HepG2 (cell line): ENCODE measurements around the gene GLIS2. TPM values are rescaled to one million over a fixed set of nuclear protein-coding genes. Genes with fewer than 3 reads are reported as not detected.
A peak's percentile ranks its signal among the peaks of the same experiment; 100 is the strongest.

Experiments used
- ATF2 ChIP-seq: sonication (generic); formaldehyde crosslinking; IDR thresholded peaks from 2 replicates; pipeline ENCODE4 v1.4.0; 2020; ENCODE audit warnings: missing genetic modification reagents
- CBX2 ChIP-seq, 2 experiments: fragments of 200-600 bp in 1 of 2; sonication (generic); formaldehyde crosslinking in 1 of 2; IDR thresholded peaks; 2 replicates each; pipeline versions ENCODE4 v1.7.0 to v1.8.1; 2018 to 2022; ENCODE audit warnings: low read depth in 2 of 2, low read length in 1 of 2, mild to moderate bottlenecking in 1 of 2, missing genetic modification reagents in 1 of 2
- DR1 ChIP-seq: sonication (generic); formaldehyde crosslinking; IDR thresholded peaks from 2 replicates; pipeline ENCODE4 v1.8.0; 2021; ENCODE audit warnings: mild to moderate bottlenecking, missing genetic modification reagents, inconsistent platforms
- GLI4 ChIP-seq: sonication (generic); formaldehyde crosslinking; IDR thresholded peaks from 2 replicates; pipeline ENCODE4 v1.5.1; 2020; ENCODE audit warnings: missing genetic modification reagents, mild to moderate bottlenecking, moderate library complexity, borderline replicate concordance
- HNF4G ChIP-seq, 2 experiments: sonication (generic) in 1 of 2; formaldehyde crosslinking in 1 of 2; IDR thresholded peaks; 2 replicates each; pipeline versions ENCODE4 v1.4.0 to v1.6.1; 2011 to 2020; ENCODE audit warnings: borderline replicate concordance in 2 of 2, low read depth in 2 of 2, mild to moderate bottlenecking in 2 of 2, low read length in 1 of 2, missing genetic modification reagents in 1 of 2, moderate library complexity in 1 of 2
- HOXA3 ChIP-seq: sonication (generic); formaldehyde crosslinking; IDR thresholded peaks from 2 replicates; pipeline ENCODE4 v1.5.0; 2020; ENCODE audit warnings: missing genetic modification reagents
- JUN ChIP-seq: sonication (generic); formaldehyde crosslinking; IDR thresholded peaks from 2 replicates; pipeline ENCODE4 v1.4.0; 2020; ENCODE audit warnings: mild to moderate bottlenecking, missing genetic modification reagents
- MAZ ChIP-seq, 2 experiments: sonication (generic) in 1 of 2; formaldehyde crosslinking in 1 of 2; IDR thresholded peaks; 2 replicates each; pipeline versions ENCODE4 v1.5.0 to v1.6.1; 2012 to 2020; ENCODE audit warnings: low read depth in 2 of 2, mild to moderate bottlenecking in 2 of 2, borderline replicate concordance in 1 of 2, improper control_type of control experiment in 1 of 2, low read length in 1 of 2, missing genetic modification reagents in 1 of 2, moderate library complexity in 1 of 2
- NFE2L2 ChIP-seq: fragments of 150-350 bp; IDR thresholded peaks from 2 replicates; pipeline ENCODE4 v1.6.1; 2014; ENCODE audit warnings: low read length
- NONO ChIP-seq, 2 experiments: fragments of 450-650 bp in 1 of 2; sonication (generic) in 1 of 2; formaldehyde crosslinking in 1 of 2; IDR thresholded peaks in 1 of 2; conservative IDR thresholded peaks in 1 of 2; 2 replicates each; pipeline versions ENCODE4 v1.6.1 to v1.8.0; 2017 to 2022; ENCODE audit warnings: mild to moderate bottlenecking in 1 of 2, missing genetic modification reagents in 1 of 2, moderate library complexity in 1 of 2
- ONECUT2 ChIP-seq: sonication (generic); formaldehyde crosslinking; IDR thresholded peaks from 2 replicates; pipeline ENCODE4 v1.4.0; 2020; ENCODE audit warnings: missing genetic modification reagents
- RARG ChIP-seq: sonication (generic); formaldehyde crosslinking; IDR thresholded peaks from 2 replicates; pipeline ENCODE4 v1.4.0; 2020; ENCODE audit warnings: low read depth, mild to moderate bottlenecking, missing genetic modification reagents
- RBAK ChIP-seq: sonication (generic); formaldehyde crosslinking; IDR thresholded peaks from 2 replicates; pipeline ENCODE4 v1.5.1; 2020; ENCODE audit warnings: mild to moderate bottlenecking, missing genetic modification reagents
- SIN3A ChIP-seq: IDR thresholded peaks from 2 replicates; pipeline ENCODE4 v1.6.1; 2011; ENCODE audit warnings: low read depth, mild to moderate bottlenecking, control low read depth, low read length, borderline replicate concordance
- ZC3H13 ChIP-seq: sonication (generic); formaldehyde crosslinking; IDR thresholded peaks from 2 replicates; pipeline ENCODE4 v1.8.1; 2023; ENCODE audit warnings: mild to moderate bottlenecking, missing genetic modification reagents, moderate library complexity
- ZNF253 ChIP-seq: sonication (generic); formaldehyde crosslinking; IDR thresholded peaks from 2 replicates; pipeline ENCODE4 v1.8.0; 2022; ENCODE audit warnings: mild to moderate bottlenecking, missing genetic modification reagents, borderline replicate concordance
- ZNF737 ChIP-seq: sonication (generic); formaldehyde crosslinking; IDR thresholded peaks from 2 replicates; pipeline ENCODE4 v1.5.0; 2020; ENCODE audit warnings: missing genetic modification reagents, mild to moderate bottlenecking, borderline replicate concordance
- polyA plus RNA-seq, 8 experiments: library from polyadenylated mRNA; depleted of rRNA in 3 of 8; stranded (reverse) in 7 of 8; unstranded in 1 of 8; fragments of >200 nt; fragmentation: Illumina TruSeq in 4 of 8; extraction: Trizol in 4 of 8; gene quantifications; 2 replicates each; pipeline versions ENCODE4 v1.2.1 to v1.2.3, GENCODE V29; 2011 to 2016; ENCODE audit warnings: low read depth in 4 of 8, missing spikeins in 1 of 8, mixed read lengths in 1 of 8; ENCODE audit not compliant: insufficient read depth in 1 of 8
- total RNA-seq, 5 experiments: library from RNA; depleted of rRNA; stranded (reverse); fragments of >200 nt; fragmentation: Illumina TruSeq; extraction: Trizol; gene quantifications; 2 replicates each; pipeline ENCODE4 v1.2.3, GENCODE V29; 2016; ENCODE audit warnings: low read depth in 1 of 5
- TF ChIP-seq, protein P1 (sequence below): IDR thresholded peaks from 2 replicates; pipeline ENCODE4 v1.6.1; 2016; ENCODE audit warnings: mild to moderate bottlenecking
- TF ChIP-seq, protein P2 (sequence below): sonication (generic); formaldehyde crosslinking; IDR thresholded peaks from 2 replicates; pipeline ENCODE4 v1.5.0; 2020; ENCODE audit warnings: missing genetic modification reagents, mild to moderate bottlenecking, borderline replicate concordance
- TF ChIP-seq, protein P3 (sequence below): sonication (generic); formaldehyde crosslinking; IDR thresholded peaks from 2 replicates; pipeline ENCODE4 v1.4.0; 2020; ENCODE audit warnings: mild to moderate bottlenecking, missing genetic modification reagents

The GLIS2 gene
- total and polyA plus RNA-seq, 2 of the 13 experiments (the other 11 are each of a cell fraction or from before 2014, with no cell fraction given), result 0.28 to 0.29 TPM

GRCh38 chr16:4358831-4359561 lies 43.1 kb downstream of the GLIS2 start (continued):
- TF ChIP-seq, protein P1, sequence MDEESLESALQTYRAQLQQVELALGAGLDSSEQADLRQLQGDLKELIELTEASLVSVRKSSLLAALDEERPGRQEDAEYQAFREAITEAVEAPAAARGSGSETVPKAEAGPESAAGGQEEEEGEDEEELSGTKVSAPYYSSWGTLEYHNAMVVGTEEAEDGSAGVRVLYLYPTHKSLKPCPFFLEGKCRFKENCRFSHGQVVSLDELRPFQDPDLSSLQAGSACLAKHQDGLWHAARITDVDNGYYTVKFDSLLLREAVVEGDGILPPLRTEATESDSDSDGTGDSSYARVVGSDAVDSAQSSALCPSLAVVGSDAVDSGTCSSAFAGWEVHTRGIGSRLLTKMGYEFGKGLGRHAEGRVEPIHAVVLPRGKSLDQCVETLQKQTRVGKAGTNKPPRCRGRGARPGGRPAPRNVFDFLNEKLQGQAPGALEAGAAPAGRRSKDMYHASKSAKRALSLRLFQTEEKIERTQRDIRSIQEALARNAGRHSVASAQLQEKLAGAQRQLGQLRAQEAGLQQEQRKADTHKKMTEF (CRISPR knock-in tag), result no peak; the same call in 1 of the 2 replicates
- no peak for TF ChIP-seq CBX2 (IDR thresholded peaks at IDR 0.05; ENCODE audit: low read depth, low read length)
- TF ChIP-seq CBX2 (CRISPR knock-in tag; IDR thresholded peaks at IDR 0.05; ENCODE audit: low read depth), result no peak
- no peak for TF ChIP-seq ZNF253 (CRISPR knock-in tag)
- no peak for TF ChIP-seq SIN3A
- no peak for TF ChIP-seq ZC3H13 (CRISPR knock-in tag)
- TF ChIP-seq NONO (IDR thresholded peaks at IDR 0.05), result no peak
- TF ChIP-seq NONO (CRISPR knock-in tag; conservative IDR thresholded peaks at IDR 0.05), result 0 out of 2 replicates have a peak, but pooled peaks have one; percentile 50
- TF ChIP-seq NFE2L2, result peak; percentile 6; the same call in 1 of the 2 replicates
- TF ChIP-seq ATF2 (CRISPR knock-in tag), result no peak
- TF ChIP-seq RARG (CRISPR knock-in tag), result no peak
- 0 out of 2 replicates have a peak, but pooled peaks have one; percentile 17 for TF ChIP-seq HNF4G (IDR thresholded peaks at IDR 0.05; ENCODE audit: borderline replicate concordance, low read depth, low read length)
- peak; percentile 61; the same call in 1 of the 2 replicates for TF ChIP-seq HNF4G (CRISPR knock-in tag; IDR thresholded peaks at IDR 0.05; ENCODE audit: borderline replicate concordance, low read depth)
- TF ChIP-seq JUN, result no peak
- no peak for TF ChIP-seq DR1 (CRISPR knock-in tag)
- TF ChIP-seq MAZ (IDR thresholded peaks at IDR 0.05; ENCODE audit: borderline replicate concordance, low read depth, low read length), result no peak; the same call in 1 of the 2 replicates
- no peak; the same call in 1 of the 2 replicates for TF ChIP-seq MAZ (CRISPR knock-in tag; IDR thresholded peaks at IDR 0.05; ENCODE audit: low read depth)
- TF ChIP-seq, protein P2, sequence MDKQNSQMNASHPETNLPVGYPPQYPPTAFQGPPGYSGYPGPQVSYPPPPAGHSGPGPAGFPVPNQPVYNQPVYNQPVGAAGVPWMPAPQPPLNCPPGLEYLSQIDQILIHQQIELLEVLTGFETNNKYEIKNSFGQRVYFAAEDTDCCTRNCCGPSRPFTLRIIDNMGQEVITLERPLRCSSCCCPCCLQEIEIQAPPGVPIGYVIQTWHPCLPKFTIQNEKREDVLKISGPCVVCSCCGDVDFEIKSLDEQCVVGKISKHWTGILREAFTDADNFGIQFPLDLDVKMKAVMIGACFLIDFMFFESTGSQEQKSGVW (CRISPR knock-in tag), result no peak
- no peak for TF ChIP-seq ZNF737
- TF ChIP-seq RBAK (CRISPR knock-in tag), result no peak
- TF ChIP-seq, protein P3, sequence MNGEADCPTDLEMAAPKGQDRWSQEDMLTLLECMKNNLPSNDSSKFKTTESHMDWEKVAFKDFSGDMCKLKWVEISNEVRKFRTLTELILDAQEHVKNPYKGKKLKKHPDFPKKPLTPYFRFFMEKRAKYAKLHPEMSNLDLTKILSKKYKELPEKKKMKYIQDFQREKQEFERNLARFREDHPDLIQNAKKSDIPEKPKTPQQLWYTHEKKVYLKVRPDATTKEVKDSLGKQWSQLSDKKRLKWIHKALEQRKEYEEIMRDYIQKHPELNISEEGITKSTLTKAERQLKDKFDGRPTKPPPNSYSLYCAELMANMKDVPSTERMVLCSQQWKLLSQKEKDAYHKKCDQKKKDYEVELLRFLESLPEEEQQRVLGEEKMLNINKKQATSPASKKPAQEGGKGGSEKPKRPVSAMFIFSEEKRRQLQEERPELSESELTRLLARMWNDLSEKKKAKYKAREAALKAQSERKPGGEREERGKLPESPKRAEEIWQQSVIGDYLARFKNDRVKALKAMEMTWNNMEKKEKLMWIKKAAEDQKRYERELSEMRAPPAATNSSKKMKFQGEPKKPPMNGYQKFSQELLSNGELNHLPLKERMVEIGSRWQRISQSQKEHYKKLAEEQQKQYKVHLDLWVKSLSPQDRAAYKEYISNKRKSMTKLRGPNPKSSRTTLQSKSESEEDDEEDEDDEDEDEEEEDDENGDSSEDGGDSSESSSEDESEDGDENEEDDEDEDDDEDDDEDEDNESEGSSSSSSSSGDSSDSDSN (CRISPR knock-in tag), result peak; percentile 33; the same call in 1 of the 2 replicates
- no peak for TF ChIP-seq ONECUT2 (CRISPR knock-in tag)
- no peak for TF ChIP-seq GLI4 (CRISPR knock-in tag)
- peak; percentile 50 for TF ChIP-seq HOXA3
